PFSK-1 (cell line): ENCODE results near the gene DDX23.

Experiments used
- FOXP2 ChIP-seq: optimal IDR thresholded peaks from 2 replicates; pipeline ENCODE3; 2011; ENCODE audit warnings: borderline replicate concordance, control low read depth, inconsistent platforms; ENCODE audit not compliant: insufficient read depth; ENCODE audit errors: extremely low read length, extremely low read depth
- POLR2AphosphoS5 ChIP-seq: IDR thresholded peaks from 2 replicates; pipeline ENCODE4 v1.6.1; 2012; ENCODE audit warnings: low read depth, mild to moderate bottlenecking, control low read depth, low read length, moderate library complexity
- REST ChIP-seq, 2 experiments: IDR thresholded peaks; 2 replicates each; pipeline versions ENCODE4 v1.6.1 to v1.8.0; 2011 to 2012; ENCODE audit warnings: low read depth in 2 of 2, low read length in 2 of 2, control low read depth in 1 of 2, inconsistent platforms in 1 of 2, mild to moderate bottlenecking in 1 of 2, moderate library complexity in 1 of 2; ENCODE audit not compliant: insufficient read depth in 1 of 2
- SIN3A ChIP-seq: IDR thresholded peaks from 2 replicates; pipeline ENCODE4 v1.6.1; 2012; ENCODE audit warnings: mild to moderate bottlenecking, low read length, moderate library complexity, borderline replicate concordance; ENCODE audit not compliant: insufficient read depth
- TAF1 ChIP-seq: IDR thresholded peaks from 2 replicates; pipeline ENCODE4 v1.6.1; 2012; ENCODE audit warnings: low read length, control low read depth, borderline replicate concordance; ENCODE audit not compliant: insufficient read depth

The DDX23 gene

GRCh38 chr12:48881686-48882314 is 29.8 kb upstream of the DDX23 start:
- TF ChIP-seq REST (IDR thresholded peaks at IDR 0.05; ENCODE audit: insufficient read depth in 1 of 2, low read depth in 2 of 2, low read length in 2 of 2), result no peak
- TF ChIP-seq SIN3A, result no peak

DNA sequence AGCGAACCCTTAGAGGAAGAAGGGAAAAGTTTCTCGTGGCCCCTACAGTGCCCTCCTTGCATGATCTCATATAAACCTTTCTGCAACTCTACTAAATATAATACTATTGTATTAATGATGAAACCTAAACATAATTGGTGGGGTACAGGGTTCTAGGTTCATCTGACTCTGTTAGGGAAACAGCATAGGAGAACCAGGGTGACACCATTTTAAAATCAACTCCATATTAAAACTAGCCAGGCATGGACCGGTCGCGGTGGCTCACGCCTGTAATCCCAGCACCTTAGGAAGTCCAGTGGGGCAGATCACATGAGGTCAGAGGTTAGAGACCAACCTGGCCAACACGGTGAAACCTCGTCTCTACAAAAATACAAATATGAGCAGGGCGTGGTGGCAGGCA is 28.7 kb upstream of the DDX23 start:
- TF ChIP-seq POLR2AphosphoS5 (no peak), FOXP2 (no peak), SIN3A (no peak), REST (IDR thresholded peaks at IDR 0.05; ENCODE audit: insufficient read depth in 1 of 2, low read depth in 2 of 2, low read length in 2 of 2) (no peak), TAF1 (no peak)

DNA sequence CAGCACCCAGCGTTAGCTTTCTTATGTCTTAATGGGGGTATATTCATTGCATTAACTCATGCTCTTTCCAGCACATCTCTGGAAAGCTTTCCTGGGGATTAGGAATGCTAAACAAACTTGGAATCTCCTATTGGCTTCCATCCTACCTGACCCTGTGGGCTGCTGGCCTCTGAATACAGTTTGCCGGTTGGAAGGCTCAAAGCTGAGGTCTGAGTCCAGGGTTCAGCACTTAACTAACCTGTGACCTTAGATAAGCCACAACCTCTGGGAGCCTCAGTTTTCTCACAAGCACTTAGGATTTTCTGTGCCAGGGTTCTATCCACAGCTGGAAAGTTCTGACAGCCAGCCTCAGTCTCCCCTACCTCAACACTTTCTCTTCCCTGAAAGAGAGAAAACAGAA is 26.6 kb upstream of the DDX23 start:
- no peak for TF ChIP-seq POLR2AphosphoS5

DNA sequence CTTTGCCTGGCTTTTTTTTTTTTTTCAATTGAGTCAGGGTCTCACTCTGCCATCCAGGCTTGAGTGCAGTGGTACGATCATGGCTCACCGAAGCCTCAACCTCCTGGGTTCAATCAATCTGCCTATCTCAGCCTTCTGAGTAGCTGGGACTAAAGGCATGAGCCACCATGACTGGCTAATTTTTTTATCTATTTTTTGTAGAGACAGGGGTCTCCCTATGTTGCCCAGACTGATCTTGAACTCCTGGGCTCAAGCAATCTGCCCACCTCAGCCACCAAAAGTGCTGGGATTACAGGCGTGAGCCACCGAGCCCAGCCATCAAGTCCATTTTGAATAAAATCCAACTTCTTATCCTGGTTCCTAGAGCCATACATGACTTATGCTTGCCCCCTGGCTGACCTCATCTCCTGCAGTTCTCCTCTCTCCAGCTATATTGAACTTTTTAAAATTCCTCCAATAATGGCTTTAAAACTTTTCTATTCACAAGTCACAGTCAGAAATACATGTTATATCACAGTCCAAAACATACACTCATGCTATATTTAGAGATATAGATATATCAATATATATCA is 24.1 kb upstream of the DDX23 start:
- TF ChIP-seq FOXP2, result no peak
- TF ChIP-seq POLR2AphosphoS5, result no peak
- TF ChIP-seq REST (IDR thresholded peaks at IDR 0.05; ENCODE audit: insufficient read depth in 1 of 2, low read depth in 2 of 2, low read length in 2 of 2), result no peak
- no peak for TF ChIP-seq SIN3A
- TF ChIP-seq TAF1, result no peak

DNA sequence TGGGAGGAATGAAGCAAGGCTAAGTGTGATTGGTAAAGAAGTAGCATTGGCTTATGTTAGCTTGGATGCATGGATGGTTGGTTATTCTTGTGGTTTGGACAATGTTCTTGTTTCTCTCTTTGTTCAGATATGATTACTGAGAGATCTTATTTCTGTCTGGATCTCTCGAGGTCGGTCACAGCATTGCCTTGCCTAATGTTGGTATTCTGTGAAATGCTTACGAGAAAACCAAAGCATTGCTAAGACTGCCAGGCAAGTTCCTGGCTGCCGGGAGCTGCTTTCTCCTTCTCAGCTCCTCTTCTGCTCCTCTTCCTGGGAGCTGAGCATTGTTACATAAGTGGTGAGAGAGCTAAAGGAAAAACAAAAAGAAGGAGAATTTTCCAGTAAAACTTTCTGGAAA is 21.1 kb upstream of the DDX23 start:
- no peak for TF ChIP-seq TAF1
- no peak for TF ChIP-seq POLR2AphosphoS5
- no peak for TF ChIP-seq SIN3A
- TF ChIP-seq FOXP2, result no peak

DNA sequence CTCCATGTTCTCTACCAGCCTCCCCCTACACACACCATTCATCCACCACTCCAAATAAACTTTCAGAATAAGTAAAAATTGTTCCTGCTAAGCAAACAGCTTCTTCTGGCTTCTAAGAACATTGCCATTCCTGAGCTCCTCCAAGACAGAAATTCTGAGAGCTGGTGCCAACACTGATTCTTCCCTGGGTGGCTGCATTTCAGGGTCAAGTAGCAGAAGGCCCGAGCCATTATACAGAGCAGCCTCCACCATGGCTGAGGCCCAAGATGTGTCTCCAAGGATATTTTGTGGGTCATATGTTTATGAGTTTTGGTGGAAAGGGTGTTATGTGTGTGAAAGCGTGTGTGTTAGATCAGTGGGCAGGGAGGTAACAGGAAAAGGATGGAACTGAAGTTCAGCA is 17.2 kb upstream of the DDX23 start:
- no peak for TF ChIP-seq FOXP2
- TF ChIP-seq TAF1, result no peak
- TF ChIP-seq REST (IDR thresholded peaks at IDR 0.05; ENCODE audit: insufficient read depth in 1 of 2, low read depth in 2 of 2, low read length in 2 of 2), result no peak
- TF ChIP-seq POLR2AphosphoS5, result no peak
- TF ChIP-seq SIN3A, result no peak
